AG08396 (cell line): ENCODE measurements around the gene RBM42.

ENCODE experiments used
- DNase-seq: peaks from one replicate; pipeline ENCODE4 v3.0.0; 2012; ENCODE audit warnings: low spot score, mixed read lengths

RBM42 gene

DNA sequence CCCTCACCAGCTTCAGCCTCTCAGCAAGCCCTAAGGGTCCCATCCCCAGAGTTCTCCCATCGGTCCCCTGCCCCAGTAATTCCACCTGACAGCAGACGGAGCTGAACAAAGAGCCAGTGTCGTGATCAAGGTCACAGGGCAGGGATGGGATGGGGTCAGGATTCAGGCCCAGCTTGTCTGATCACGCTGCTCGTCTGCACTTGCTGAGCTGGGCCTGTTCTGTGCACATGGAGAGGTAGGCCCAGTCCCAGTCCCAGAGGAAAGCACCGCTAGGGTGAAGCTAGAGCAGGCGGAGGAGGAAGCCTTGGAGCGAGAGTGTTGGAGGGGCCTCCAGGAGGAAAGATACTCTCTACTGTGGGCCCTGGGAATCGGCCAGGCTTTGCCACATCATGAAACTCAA, 7.1 kb upstream of the RBM42 start:
- no peak for DNase-seq

DNA sequence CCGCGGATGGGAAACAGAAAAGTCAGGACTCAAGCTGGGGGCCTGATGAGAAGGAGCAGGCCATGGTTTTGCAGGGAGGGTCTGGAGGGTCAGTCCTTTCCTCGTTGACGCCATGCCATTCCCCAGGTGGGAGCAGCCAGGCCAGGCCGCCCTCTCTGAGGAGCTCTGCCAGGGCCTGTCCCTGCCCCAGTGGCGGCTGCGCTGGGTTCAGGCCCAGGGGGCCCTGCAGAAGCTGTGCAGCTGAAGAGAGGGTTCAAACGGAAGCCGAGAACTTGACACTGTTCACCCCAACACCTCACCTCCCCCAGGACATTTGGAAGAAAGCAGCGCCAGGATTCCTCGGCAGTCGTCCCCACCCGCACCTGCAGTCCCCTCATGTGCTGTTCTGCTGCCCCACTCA, 6.1 kb upstream of the RBM42 start:
- DNase-seq: no peak

DNA sequence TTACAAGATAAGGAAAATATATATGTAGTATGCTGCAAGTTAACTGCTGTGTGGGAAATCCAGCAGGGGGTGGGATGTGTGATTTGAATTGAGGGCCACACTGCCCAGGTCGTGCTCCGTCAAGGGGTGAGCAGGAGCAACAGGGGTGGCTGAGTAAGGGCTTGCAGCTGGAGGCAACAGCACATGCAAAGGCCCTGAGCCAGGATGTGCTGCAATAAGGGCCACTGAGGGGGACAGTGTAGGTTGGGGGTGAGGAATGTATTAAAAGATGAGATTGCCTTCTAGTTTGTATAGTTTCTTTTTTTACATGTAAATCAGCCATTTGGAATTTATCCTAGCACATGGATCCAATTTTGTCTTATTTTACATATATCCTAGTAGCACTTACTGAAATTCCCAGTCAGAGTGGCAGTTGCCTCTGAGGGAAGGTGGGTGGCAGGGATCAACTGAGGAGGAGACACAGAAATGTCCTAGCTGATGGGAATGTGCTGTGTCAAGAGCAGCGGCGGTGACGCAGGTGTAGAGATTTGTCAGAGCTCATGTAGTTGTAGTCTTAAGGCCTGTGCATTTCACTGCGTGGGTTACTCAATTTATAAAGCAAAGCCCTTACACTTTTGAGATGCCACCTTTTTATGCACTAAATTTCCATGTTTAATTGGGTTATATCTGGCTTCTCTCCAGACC, 5.4 kb upstream of the RBM42 start:
- DNase-seq: no peak

DNA sequence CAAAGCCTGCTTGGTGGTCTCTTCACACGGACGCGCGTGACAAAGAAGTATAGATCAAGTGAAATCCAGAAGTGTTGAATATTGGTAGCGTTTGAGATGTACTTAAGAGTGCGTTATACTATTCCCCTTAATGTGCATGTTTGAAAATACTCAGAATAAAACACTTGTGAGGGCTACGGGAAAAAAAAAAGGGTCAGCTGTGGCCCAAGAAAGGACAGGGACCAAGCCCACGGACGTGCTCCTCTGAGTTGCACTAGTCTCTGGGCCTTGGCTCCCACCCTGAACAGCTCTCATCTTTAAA, 622 bp upstream of the RBM42 start:
- DNase-seq: no peak

DNA sequence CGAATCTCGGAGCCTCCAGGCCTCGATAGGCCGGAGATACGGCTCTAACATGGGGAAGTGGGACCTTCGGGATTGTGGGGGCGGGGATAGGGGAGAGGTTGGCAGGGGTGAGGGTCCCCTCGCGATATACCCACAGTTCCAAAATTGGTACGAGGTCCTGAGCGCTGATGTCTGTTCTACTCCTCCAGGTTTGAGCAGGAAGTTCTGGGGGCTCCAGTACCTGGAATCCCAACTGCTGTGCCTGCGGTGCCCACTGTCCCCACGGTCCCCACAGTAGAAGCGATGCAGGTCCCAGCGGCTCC, 447 bp downstream of the RBM42 start:
- DNase-seq: no peak

DNA sequence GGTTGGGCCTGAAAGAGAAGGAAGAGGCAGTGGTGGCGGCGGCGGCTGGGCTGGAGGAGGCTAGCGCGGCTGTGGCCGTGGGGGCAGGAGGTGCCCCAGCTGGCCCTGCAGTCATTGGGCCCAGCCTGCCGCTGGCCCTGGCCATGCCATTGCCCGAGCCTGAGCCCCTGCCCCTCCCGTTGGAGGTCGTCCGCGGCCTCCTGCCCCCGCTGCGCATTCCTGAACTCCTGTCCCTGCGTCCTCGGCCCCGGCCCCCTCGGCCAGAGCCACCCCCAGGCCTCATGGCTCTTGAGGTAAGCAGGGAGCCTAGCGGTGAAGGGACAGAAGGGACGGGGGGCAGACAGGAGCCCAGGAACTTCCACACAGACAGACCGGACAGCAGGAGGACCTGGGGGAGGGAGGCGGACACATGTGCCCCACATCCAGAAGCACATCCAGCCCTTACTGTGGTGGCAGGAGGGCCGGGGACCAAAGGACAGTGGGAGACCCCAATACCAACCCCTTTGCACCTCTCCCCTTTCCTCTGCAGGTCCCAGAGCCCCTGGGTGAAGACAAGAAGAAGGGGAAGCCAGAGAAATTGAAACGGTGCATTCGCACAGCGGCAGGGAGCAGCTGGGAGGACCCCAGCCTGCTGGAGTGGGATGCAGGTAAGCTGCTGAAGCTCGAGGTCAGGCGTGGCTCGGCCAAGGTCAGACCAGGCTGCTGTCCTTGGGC, 5.0 kb downstream of the RBM42 start:
- no peak for DNase-seq

DNA sequence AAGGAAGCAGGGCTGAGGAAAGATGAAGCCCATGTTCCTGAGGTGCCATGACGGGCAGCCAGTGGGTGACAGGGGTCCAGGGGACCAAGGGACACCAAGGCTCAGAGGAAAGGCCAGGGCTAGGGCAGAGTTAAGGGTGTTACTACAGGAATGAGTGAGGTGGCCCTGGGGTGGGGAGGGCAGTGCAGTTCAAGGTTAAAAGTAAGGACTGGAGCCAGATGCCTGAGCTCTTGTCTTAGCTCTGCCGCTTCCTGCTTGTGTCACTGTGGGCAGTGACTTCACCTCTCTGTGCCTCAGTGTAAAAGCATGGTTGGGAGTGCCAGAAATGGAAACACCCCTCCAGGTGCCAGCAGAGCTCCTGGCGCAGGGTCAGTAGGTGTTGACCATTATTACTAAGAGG, 7.8 kb downstream of the RBM42 start:
- DNase-seq: no peak

DNA sequence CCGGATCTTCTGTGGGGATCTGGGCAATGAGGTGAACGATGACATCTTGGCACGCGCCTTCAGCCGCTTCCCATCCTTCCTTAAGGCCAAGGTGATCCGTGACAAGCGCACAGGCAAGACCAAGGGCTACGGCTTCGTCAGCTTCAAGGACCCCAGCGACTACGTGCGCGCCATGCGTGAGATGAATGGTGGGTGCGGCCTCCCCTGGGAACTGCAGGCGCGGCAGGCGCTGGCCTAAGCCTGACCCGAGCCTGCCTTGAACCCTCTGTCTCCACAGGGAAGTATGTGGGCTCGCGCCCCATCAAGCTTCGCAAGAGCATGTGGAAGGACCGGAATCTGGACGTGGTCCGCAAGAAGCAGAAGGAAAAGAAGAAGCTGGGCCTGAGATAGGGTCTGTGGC, 8.3 kb downstream of the RBM42 start:
- no peak for DNase-seq

DNA sequence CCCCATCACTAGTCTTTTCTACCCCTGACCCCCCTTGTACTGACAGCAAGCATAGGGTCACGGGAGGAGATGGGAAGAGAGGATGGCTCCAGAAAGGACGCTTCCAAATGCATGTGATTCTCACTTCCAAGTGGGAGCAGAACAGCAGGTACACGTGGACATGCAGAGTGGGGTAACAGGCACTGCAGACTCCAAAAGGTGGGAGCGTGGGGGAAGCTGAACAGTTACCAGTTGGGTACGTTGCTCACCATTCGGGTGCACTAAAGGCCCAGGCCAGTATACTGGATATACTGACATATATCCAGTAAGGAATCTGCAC, 10.4 kb downstream of the RBM42 start:
- no peak for DNase-seq

DNA sequence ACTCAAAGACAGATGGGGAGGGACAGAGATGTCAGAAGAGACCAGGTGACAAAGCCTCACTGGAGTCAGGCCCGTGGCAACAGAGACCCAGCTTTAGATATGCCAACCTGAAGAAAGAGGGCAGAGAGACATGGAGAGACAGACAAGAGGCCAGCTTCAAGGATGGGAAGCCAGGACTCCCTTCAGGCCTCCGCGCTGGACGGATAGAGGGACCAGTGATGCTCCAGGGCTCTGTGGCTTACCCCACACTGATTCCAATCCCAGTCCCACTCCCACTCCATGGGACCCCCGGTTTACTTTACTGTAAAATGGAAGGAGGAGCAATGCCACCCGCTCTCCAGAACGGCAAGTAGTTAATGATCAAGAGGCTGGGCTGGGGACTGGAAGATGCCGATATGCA, 11.0 kb downstream of the RBM42 start:
- no peak for DNase-seq

DNA sequence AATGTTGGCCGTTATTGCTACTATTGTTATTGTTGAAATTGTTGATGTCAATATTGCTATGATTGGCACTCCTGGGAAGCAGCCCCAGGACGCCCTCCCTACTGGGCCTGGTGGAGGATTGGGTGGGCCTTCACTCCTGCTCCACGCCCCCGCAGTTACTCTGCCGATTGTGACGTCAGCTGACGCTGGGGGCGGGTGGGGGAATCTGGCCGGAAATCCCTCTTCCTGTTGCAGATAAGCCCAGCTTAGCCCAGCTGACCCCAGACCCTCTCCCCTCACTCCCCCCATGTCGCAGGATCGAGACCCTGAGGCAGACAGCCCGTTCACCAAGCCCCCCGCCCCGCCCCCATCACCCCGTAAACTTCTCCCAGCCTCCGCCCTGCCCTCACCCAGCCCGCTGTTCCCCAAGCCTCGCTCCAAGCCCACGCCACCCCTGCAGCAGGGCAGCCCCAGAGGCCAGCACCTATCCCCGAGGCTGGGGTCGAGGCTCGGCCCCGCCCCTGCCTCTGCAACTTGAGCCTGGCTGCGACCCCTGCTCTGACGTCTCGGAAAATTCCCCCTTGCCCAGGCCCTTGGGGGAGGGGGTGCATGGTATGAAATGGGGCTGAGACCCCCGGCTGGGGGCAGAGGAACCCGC, 12.8 kb downstream of the RBM42 start, which contains the start of gene ETV2:
ETV2 (plus strand) TSS at position 231 of the 637 bp plus-strand sequence. CDS start 716 bp downstream, outside the sequence.
- DNase-seq: no peak

DNA sequence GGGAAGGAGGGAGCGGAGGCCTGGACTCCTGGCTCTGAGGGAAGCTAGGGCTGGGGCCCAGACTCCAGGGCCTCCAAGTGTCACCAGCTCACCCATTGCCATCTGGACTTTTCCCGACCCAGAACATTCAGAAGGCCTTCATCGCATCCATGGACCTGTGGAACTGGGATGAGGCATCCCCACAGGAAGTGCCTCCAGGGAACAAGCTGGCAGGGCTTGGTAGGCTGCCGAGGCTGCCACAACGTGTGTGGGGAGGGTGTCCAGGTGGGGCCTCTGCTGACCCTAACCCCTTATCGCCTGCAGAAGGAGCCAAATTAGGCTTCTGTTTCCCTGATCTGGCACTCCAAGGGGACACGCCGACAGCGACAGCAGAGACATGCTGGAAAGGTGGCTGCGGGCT, 13.5 kb downstream of the RBM42 start:
- DNase-seq: no peak

DNA sequence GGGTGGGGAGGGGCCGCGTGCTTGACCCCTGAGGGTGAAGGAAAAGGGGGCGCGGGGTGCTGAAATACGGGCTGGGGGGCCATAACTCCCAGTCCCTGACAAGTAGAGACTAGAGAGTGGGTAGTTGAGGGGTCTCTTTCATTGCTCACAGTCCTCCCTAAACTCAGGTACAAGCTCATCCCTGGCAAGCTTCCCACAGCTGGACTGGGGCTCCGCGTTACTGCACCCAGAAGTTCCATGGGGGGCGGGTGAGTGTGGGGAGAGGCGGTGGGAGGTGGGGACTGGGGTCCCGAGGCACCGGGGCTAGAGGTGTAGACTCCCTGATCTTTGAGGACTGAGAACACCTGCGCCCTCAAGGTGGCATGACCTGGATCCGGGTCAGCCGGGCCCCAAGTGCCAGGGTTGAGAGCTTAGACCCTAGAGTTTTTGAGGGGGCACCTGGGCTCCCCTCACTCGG, 14.0 kb downstream of the RBM42 start:
- DNase-seq: no peak

DNA sequence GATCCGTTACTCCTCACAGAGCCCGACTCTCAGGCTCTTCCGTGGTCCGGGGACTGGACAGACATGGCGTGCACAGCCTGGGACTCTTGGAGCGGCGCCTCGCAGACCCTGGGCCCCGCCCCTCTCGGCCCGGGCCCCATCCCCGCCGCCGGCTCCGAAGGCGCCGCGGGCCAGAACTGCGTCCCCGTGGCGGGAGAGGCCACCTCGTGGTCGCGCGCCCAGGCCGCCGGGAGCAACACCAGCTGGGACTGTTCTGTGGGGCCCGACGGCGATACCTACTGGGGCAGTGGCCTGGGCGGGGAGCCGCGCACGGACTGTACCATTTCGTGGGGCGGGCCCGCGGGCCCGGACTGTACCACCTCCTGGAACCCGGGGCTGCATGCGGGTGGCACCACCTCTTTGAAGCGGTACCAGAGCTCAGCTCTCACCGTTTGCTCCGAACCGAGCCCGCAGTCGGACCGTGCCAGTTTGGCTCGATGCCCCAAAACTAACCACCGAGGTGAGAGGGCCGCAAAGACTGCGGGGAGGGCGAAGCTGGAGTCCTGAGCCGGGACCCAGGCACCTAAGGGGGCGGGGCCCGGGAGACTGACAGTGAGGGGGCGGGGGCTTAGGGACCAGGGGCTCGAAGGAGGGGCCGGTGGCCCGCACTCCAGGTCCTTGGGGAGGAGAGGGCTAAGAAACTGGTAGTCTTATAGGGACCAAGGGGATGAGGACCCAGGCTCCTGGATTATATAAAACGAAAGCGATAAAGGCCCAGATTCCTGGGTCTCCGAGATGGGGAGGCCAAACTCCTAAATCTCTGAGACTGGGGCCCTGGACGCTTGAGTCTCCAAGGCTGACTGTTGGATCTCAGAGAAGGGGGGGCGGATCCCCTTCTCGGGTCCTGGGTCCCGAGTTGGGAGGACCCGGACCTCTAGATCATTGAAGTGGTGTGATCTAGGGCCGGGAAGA, 14.7 kb downstream of the RBM42 start:
- peak; percentile 90 for DNase-seq

DNA sequence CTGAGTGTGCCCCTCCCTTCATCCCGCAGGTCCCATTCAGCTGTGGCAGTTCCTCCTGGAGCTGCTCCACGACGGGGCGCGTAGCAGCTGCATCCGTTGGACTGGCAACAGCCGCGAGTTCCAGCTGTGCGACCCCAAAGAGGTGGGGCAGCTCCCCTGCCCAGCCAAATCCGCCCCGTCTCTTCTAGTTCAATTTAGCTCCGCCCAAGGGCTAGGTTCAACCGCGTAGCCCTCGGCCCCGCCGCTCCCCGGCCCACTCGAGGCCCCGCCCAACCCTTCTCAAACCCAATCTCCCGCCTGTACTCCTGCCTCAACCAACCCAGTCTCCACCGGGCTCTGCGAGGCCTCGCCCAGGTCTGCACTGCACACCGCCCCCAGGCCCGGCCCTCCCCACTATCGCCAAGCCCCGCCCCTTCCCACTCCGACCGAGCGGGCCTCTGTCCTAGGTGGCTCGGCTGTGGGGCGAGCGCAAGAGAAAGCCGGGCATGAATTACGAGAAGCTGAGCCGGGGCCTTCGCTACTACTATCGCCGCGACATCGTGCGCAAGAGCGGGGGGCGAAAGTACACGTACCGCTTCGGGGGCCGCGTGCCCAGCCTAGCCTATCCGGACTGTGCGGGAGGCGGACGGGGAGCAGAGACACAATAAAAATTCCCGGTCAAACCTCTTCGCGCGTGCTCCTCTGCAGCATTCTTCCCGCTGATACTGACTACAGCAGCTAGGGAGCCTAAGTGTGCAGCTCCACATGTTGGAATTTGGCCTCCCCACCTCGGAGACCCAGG, 15.6 kb downstream of the RBM42 start:
- DNase-seq: peak; percentile 96

DNA sequence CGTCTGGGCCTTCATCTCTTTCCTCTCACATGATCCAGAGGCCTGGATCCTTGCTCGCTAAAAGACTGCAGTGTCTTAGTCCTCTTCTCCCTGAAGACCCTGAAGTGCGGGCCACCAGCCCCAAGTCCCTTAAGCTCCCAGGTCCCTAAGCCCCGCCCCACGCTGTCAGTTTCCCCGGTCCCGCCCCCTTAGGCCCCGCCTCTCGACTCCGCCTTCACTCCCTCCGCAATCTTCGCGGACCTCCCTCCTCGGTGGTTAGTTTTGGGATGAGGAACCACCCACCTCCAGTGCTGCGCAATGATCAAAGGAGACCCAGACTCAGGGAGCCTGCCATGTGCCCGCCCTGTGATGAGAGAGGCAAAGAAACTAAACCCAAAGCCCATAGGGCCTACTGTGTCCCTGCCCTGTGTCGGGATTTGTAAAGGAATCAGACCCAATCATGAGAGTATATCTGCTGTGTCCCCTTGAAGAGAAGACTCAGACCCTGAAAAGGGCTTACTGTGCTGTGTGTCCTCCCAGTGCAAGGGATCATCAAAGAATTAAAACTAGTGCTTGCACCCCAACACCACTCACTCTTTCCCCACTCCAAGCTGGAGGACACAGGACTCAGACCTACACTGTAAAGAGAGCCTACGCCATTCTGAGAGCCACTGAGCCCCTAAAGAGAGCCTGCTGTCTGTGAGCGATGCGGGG, 16.3 kb downstream of the RBM42 start:
- peak; percentile 67 for DNase-seq

DNA sequence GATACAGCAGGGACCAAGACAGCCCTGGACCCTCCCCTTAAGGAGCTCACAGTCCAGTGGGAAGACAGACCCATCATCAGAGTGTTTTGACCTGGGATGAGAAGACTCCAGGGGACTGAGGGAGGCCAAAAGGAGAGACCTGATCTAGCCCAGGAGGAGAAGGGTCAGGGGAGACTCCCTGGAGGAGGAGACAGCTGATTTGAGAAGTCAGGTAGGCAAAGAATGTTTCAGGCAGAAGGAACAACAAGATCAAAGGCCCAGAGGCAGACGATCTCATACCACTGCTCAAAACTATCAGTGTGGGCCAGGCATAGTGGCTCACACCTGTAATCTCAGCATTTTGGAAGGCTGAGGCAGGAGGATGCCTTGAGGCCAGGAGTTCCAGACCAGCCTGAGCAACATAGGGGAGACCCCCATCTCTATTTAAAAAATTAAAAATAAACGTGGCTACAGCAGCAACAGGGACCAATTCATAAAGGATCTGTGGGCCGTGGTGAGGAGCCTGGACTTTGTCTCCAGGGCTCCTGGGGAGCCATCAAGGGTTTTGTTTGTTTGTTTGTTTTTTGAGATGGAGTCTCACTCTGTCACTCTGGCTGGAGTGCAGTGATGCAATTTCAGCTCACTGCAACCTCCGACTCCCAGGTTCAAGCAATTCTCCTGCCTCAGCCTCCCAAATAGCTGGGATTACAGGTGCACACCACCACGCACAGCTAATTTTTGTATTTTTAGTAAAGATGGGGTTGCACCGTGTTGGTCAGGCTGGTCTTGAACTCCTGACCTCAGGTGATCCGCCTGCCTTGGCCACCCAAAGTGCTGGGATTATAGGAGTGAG, 17.1 kb downstream of the RBM42 start:
- DNase-seq: no peak

DNA sequence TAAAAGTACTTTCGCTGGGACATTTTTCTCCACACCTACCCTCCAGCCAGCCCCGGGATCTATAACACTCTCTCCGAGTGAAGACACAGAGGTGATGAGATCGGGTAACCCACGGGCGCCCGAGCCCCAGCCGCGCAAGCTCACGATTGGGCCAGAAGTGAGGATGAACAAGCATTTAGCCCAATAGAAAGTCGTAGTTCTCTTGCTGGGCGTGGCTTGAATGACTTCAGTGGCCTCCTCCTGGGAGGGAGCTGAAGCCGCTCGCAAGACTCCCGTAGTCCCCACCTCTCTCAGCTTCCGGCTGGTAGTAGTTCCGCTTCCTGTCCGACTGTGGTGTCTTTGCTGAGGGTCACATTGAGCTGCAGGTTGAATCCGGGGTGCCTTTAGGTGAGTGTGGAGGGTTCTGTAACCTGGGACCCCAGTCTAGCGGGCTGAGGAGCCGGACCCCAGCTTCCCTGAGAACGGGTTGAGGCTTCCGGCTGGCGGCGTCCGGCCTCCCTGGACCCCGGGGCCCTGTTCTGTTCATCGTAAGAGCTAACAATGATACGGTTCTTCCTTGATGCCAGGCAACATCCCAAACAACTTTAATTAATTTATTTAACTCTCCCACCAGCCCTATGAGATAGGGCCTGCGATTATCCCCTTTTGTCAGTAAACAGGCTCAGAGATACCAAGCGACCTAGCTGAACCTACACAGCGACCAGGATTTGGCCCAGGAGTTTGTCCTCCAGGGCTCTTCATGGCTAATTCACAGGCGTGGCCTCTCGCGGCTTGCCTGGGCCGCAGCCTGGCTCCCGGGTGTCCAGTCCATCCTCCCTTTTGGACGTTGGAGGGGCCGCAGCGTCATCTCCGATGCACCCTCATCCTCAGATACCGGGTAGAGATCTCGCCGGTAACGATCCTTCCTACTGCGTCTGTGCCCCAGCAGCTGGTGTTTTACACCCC, 19.5 kb downstream of the RBM42 start, which contains the start of gene COX6B1:
COX6B1 (plus strand) TSS at position 307 of the 945 bp plus-strand sequence. CDS start 2,921 bp downstream, outside the sequence.
- DNase-seq: peak; percentile 96

DNA sequence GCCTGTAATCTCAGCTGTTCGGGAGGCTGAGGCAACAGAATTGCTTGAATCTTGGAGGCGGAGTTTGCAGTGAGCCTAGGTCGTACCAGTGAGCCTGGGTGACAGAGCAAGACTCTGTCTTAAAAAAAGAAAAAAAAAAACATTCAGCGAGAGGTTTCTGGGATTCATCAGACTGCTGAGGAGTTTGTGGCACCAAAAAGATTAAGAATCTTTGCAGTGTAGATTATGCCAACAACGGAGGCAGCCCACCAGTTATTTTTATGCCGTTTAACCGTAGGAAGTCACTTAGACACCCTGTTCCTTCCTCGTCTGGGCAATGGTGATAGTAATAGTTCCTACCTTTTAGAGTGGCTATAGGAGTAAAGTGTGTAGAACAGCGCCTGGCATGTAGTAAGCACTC, 21.7 kb downstream of the RBM42 start:
- DNase-seq: no peak
